Transverse colon (tissue), 4 donors: Measurements from ENCODE around the gene TSPAN9. TPM values are rescaled to one million over a fixed set of nuclear protein-coding genes. Genes with fewer than 3 reads are reported as not detected.

Source experiments
- DNase-seq: peaks from one replicate; pipeline ENCODE4 v3.0.0-alpha.2; 2019
- H3K27ac ChIP-seq, 4 donors: fragments of 200-600 bp; sonication (generic); 2 replicates each; pipeline ENCODE4 v1.5.1; 2016 to 2018; ENCODE audit warnings: inconsistent platforms in 4 of 4
- H3K27me3 ChIP-seq: fragments of 200-600 bp; sonication (generic); 2 replicates; pipeline ENCODE4 v1.5.1; 2017; ENCODE audit warnings: inconsistent platforms
- H3K36me3 ChIP-seq, 4 donors: fragments of 200-600 bp; sonication (generic); 2 replicates each; pipeline ENCODE4 v1.5.1; 2017 to 2019; ENCODE audit warnings: inconsistent platforms in 4 of 4
- H3K4me1 ChIP-seq, 4 donors: fragments of 200-600 bp; sonication (generic); 2 replicates each; pipeline ENCODE4 v1.5.1; 2017 to 2020; ENCODE audit warnings: inconsistent platforms in 4 of 4
- H3K4me3 ChIP-seq, 4 donors: fragments of 200-600 bp; sonication (generic); 1 replicate in 1 of 4; 2 replicates in 3 of 4; pipeline versions ENCODE4 v1.5.1 to v1.6.1; 2017 to 2019; ENCODE audit warnings: inconsistent platforms in 4 of 4
- H3K9me3 ChIP-seq, 2 donors: fragments of 200-600 bp; sonication (generic); 2 replicates each; pipeline ENCODE4 v1.5.1; 2017 to 2019; ENCODE audit warnings: inconsistent platforms in 2 of 2
- CTCF ChIP-seq, 5 experiments: fragments of 200-600 bp in 3 of 5; fragments of 450-650 bp in 2 of 5; sonication (generic) in 3 of 5; IDR thresholded peaks; 1 replicate in 2 of 5; 2 replicates in 3 of 5; pipeline ENCODE4 v1.5.1; 2016 to 2017; ENCODE audit warnings: antibody characterized with exemption in 5 of 5, inconsistent platforms in 3 of 5, mild to moderate bottlenecking in 2 of 5, moderate library complexity in 1 of 5
- EP300 ChIP-seq: sonication (generic); formaldehyde crosslinking; IDR thresholded peaks from one replicate; pipeline ENCODE4 v1.6.1; 2017; ENCODE audit warnings: antibody characterized with exemption, low read depth
- POLR2A ChIP-seq: fragments of 450-650 bp; IDR thresholded peaks from one replicate; pipeline ENCODE4 v1.6.1; 2016; ENCODE audit warnings: antibody characterized with exemption, mild to moderate bottlenecking, moderate library complexity
- POLR2AphosphoS5 ChIP-seq, 3 donors: sonication (generic); formaldehyde crosslinking; IDR thresholded peaks; one replicate each; pipeline ENCODE4 v1.6.1; 2016; ENCODE audit warnings: antibody characterized with exemption in 3 of 3
- WGBS, 2 donors: methylation state at CpG; one replicate each; pipeline ENCODE4 v1.1.5; 2018; ENCODE audit warnings: low coverage in 1 of 2; 5-methylcytosine and 5-hydroxymethylcytosine counted together
- in situ Hi-C, 4 donors: fragments of 200-750 bp; cut with MboI; loops; one replicate each; pipeline versions ENCODE4 v1.15.0 to v1.15.1; 2017; ENCODE audit warnings: low sequenced_read_pairs in 3 of 4, low pct_ligation_motif_present in 1 of 4, low pct_unique_long_range_greater_than_20kb in 1 of 4
- intact Hi-C: fragments of 100-400 bp; cut with DNase I; formaldehyde crosslinking; loops from one replicate; pipeline ENCODE4 v1.15.1; 2023; ENCODE audit warnings: low total_unique reads
- total RNA-seq, 4 donors: library from RNA; depleted of rRNA; stranded (reverse); fragments of >200 nt; gene quantifications; one replicate each; pipeline ENCODE4 v1.1.0, GENCODE V29; 2016

Gene TSPAN9
- total RNA-seq, 4 donors from 2014 or later = 4.2 to 9.3 (median 6.1) TPM

GRCh38 chr12:3137268-3137781 is 60.1 kb downstream of the TSPAN9 start:
- H3K4me1 ChIP-seq = peaks cover 5 to 17% (median 13%) of the 10 kb centered on the region in 4 donors
- no peaks in the 10 kb centered on the region for H3K36me3 ChIP-seq
- intact Hi-C loops (no loop called here), in situ Hi-C loops (loop anchor here (5.0 to 25.0 kb wide), 4 partner anchors 117 to 137 kb away; no protein-coding TSS in a partner anchor)
- 48 to 65% methylated on average over 4 to 7 of the region's 8 CpGs for WGBS, 2 donors
- no peak for DNase-seq
- no peak overlapping the region for H3K4me3 ChIP-seq
- H3K9me3 ChIP-seq = no peaks in the 10 kb centered on the region
- no peak overlapping the region for H3K27ac ChIP-seq
- TF ChIP-seq CTCF (IDR thresholded peaks at IDR 0.05) = no peak
- TF ChIP-seq POLR2AphosphoS5 (IDR thresholded peaks at IDR 0.05) = no peak
- no peak for TF ChIP-seq EP300
- no peak for TF ChIP-seq POLR2A
- no peaks in the 10 kb centered on the region for H3K27me3 ChIP-seq

- Histone ChIP-seq H3K36me3 (no peaks in the 10 kb centered on the region), H3K27me3 (no peaks in the 10 kb centered on the region), H3K27ac (no peak overlapping the region), H3K4me1 (peaks cover 2 to 13% (median 9%) of the 10 kb centered on the region in 4 donors), H3K4me3 (no peak overlapping the region), H3K9me3 (no peaks in the 10 kb centered on the region)
- no peak for TF ChIP-seq POLR2AphosphoS5 (IDR thresholded peaks at IDR 0.05)
- no peak for TF ChIP-seq CTCF (IDR thresholded peaks at IDR 0.05)
- no peak for TF ChIP-seq POLR2A
- no peak for TF ChIP-seq EP300
- in situ Hi-C loops = loop anchor here (5.0 to 25.0 kb wide), 4 partner anchors 117 to 137 kb away; no protein-coding TSS in a partner anchor
- intact Hi-C loops = no loop called here
- no peak for DNase-seq
- WGBS, 2 donors = 50 to 76% methylated on average over 2 to 17 of the region's 17 CpGs
These were observed 60.8 kb downstream of the TSPAN9 start for GRCh38 chr12:3137814-3138445.

- Histone ChIP-seq H3K27ac (no peak overlapping the region), H3K36me3 (no peaks in the 10 kb centered on the region), H3K4me3 (no peak overlapping the region), H3K27me3 (no peaks in the 10 kb centered on the region), H3K9me3 (no peaks in the 10 kb centered on the region), H3K4me1 (peaks cover 0 to 4% (median 2%) of the 10 kb centered on the region in 4 donors)
- no peak for DNase-seq
- TF ChIP-seq POLR2A (no peak), EP300 (no peak), CTCF (IDR thresholded peaks at IDR 0.05) (no peak), POLR2AphosphoS5 (IDR thresholded peaks at IDR 0.05) (no peak)
- intact Hi-C loops = no loop called here
- in situ Hi-C loops = loop anchor here (5.0 to 25.0 kb wide), 4 partner anchors 116 to 136 kb away; no protein-coding TSS in a partner anchor
- 77 to 95% methylated on average over 4 to 11 of the region's 11 CpGs for WGBS, 2 donors
These were observed 61.8 kb downstream of the TSPAN9 start for GRCh38 chr12:3138941-3139511.

- H3K9me3 ChIP-seq = no peaks in the 10 kb centered on the region
- in situ Hi-C loops = loop anchor here (5.0 to 25.0 kb wide), 4 partner anchors 115 to 135 kb away; no protein-coding TSS in a partner anchor
- 86% methylated on average over 9 of the region's 9 CpGs; no CpG with 5 or more reads in 1 of the 2 donors for WGBS, 2 donors
- intact Hi-C loops = no loop called here
- no peak overlapping the region for H3K4me3 ChIP-seq
- no peak for DNase-seq
- H3K4me1 ChIP-seq = peaks cover 0 to 4% (median 2%) of the 10 kb centered on the region in 4 donors
- no peaks in the 10 kb centered on the region for H3K36me3 ChIP-seq
- TF ChIP-seq POLR2A (no peak), CTCF (IDR thresholded peaks at IDR 0.05) (no peak), POLR2AphosphoS5 (IDR thresholded peaks at IDR 0.05) (no peak), EP300 (no peak)
- no peaks in the 10 kb centered on the region for H3K27me3 ChIP-seq
- H3K27ac ChIP-seq = no peak overlapping the region
These were observed 62.6 kb downstream of the TSPAN9 start for GRCh38 chr12:3139760-3140159.
